Measurements from ENCODE around the gene SLC48A1. TPM values are rescaled to one million over a fixed set of nuclear protein-coding genes. Genes with fewer than 3 reads are reported as not detected.
A peak's percentile ranks its signal among the peaks of the same experiment; 100 is the strongest.

The SLC48A1 gene
- total RNA-seq, 4 donors from 2014 or later, result 14.9 to 21.5 (median 15.9) TPM

DNA sequence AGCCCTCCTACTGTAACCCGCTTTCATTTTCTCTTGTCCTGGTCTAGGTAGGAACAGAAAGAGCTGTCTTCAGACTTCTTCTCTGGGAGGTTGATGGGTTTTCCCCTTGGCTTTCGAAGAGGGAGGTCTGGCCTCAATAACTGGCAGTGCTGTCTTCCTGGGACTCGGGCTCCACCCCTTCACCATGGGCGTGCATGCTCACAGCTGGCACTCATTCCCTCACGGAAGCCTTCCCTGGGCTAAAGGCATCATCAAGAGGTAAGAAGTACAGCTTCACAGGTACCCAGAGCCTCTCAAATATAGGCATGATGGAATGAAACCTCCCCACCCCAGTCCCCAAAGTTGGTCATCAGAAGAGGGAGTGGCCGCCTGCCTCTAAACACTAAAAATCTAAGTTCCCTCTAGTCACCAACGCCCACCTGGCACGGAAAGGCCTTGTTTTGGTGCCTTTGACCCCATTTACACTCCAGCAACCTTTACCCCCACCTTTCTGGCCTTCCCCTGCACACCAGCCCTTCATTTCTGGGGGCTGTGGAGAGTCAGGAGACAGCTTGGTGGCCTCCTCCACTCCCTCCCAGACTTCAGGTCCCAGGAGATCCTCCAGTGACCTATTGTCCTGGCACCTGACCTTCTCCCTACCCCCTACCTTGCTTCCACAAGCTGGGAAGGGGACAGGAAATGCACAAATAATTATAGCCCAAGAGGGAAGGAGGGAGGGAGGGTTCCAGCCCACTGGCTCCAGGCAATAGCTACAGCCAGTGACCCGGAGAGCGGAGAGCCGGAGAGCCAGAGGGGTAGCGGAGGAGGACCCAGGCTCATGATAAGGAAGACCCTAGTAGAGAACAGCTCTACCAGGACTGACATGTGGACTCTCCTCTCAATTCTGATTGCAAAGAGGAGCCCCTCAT is 17.1 kb upstream of the SLC48A1 start:
- Histone ChIP-seq H3K9me3 (no peaks in the 10 kb centered on the region), H3K27me3 (no peaks in the 10 kb centered on the region), H3K4me1 (peaks cover 0 to 50% (median 5%) of the 10 kb centered on the region in 4 donors), H3K27ac (peak overlapping the region; percentile 11 to 70 (median 42)), H3K4me3 (peak overlapping the region in 1 of 4 donors; percentile 15), H3K36me3 (no peaks in the 10 kb centered on the region)
- peak in 2 of 3 donors; percentile 72 to 78 for DNase-seq
- TF ChIP-seq CTCF (IDR thresholded peaks at IDR 0.05), result no peak
- TF ChIP-seq POLR2A (IDR thresholded peaks at IDR 0.05), result no peak

- no peaks in the 10 kb centered on the region for H3K36me3 ChIP-seq
- no peak for DNase-seq
- H3K4me3 ChIP-seq, result peak overlapping the region; percentile 47 to 80 (median 58)
- peak overlapping the region in 3 of 4 donors; percentile 71 to 78 (median 74) for H3K27ac ChIP-seq
- H3K4me1 ChIP-seq, result peaks cover 0 to 50% (median 5%) of the 10 kb centered on the region in 4 donors
- H3K9me3 ChIP-seq, result no peaks in the 10 kb centered on the region
- no peaks in the 10 kb centered on the region for H3K27me3 ChIP-seq
- TF ChIP-seq CTCF (IDR thresholded peaks at IDR 0.05) (no peak), POLR2A (IDR thresholded peaks at IDR 0.05) (no peak)
These were observed 15.6 kb upstream of the SLC48A1 start for GRCh38 chr12:47757364-47757839.

DNA sequence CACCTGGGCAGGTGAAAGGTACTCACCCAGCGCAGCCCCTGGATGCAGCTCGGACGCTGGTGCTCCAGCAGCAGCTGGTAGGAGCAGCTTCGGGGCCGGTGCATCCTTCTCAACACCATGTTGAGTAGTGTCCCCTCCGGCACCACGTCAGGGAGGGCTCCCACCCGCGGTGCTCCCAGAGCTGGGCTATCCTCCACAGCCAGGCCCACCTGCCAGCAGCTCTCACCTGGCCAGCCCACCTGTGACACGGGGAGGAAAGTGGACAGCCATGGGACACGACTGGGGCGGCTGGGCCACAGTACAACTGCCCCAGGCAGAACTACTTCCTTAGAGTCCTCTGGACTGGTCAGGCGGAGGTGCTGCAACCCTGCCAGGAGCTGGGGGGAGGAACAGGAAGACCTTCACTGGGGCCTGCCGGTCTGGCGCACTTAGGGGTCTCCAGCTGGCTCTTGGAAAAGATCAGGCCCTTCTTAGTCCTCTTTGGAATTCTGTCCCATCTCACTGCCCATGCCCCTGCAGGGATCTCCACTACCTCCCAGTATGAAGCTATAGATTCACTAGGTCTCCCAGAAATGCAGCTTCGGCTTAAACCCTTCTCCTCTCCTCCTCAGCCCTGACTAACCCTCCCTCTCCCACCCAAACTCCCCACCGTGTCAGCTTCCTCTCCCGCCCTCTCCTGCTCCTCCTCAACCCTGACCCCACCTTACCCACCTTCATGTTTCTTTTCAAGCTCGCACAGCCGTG is 15.0 kb upstream of the SLC48A1 start:
- Histone ChIP-seq H3K4me1 (peaks cover 0 to 50% (median 5%) of the 10 kb centered on the region in 4 donors), H3K27ac (peak overlapping the region; percentile 50 to 78 (median 72)), H3K9me3 (no peaks in the 10 kb centered on the region), H3K36me3 (no peaks in the 10 kb centered on the region), H3K4me3 (peak overlapping the region; percentile 47 to 80 (median 58)), H3K27me3 (no peaks in the 10 kb centered on the region)
- no peak for DNase-seq
- TF ChIP-seq POLR2A (IDR thresholded peaks at IDR 0.05) (no peak), CTCF (IDR thresholded peaks at IDR 0.05) (no peak)

- TF ChIP-seq CTCF (IDR thresholded peaks at IDR 0.05) (no peak), POLR2A (IDR thresholded peaks at IDR 0.05) (no peak)
- Histone ChIP-seq H3K27ac (peak overlapping the region; percentile 50 to 78 (median 72)), H3K36me3 (no peaks in the 10 kb centered on the region), H3K4me3 (peak overlapping the region; percentile 47 to 80 (median 58)), H3K4me1 (peaks cover 0 to 46% (median 5%) of the 10 kb centered on the region in 4 donors), H3K27me3 (no peaks in the 10 kb centered on the region), H3K9me3 (no peaks in the 10 kb centered on the region)
- no peak for DNase-seq
These were observed 14.5 kb upstream of the SLC48A1 start for GRCh38 chr12:47758584-47758833.

- TF ChIP-seq CTCF (IDR thresholded peaks at IDR 0.05), result peak; percentile 37 to 69 (median 54)
- TF ChIP-seq POLR2A (IDR thresholded peaks at IDR 0.05), result no peak
- Histone ChIP-seq H3K4me3 (peak within 1 kb of the TSS; percentile 47 to 80 (median 58)), H3K9me3 (no peaks in the 10 kb centered on the region), H3K27ac (peak within 1 kb of the TSS; percentile 50 to 78 (median 72)), H3K4me1 (peaks cover 0 to 41% (median 5%) of the 10 kb centered on the region in 4 donors), H3K36me3 (no peaks in the 10 kb centered on the region), H3K27me3 (no peaks in the 10 kb centered on the region)
- DNase-seq, result peak; percentile 77 to 90 (median 88)
These were observed 14.0 kb upstream of the SLC48A1 start, which contains the start of gene RAPGEF3 for GRCh38 chr12:47758834-47759690. Gene RAPGEF3, minus strand, starts transcription at chr12:47758880. Its CDS starts 324 bp downstream, at chr12:47758556.
